Smooth muscle cell (in vitro differentiated cells): Measurements from ENCODE around the gene ZNF585A. TPM values are rescaled to one million over a fixed set of nuclear protein-coding genes. Genes with fewer than 3 reads are reported as not detected.
"Not testable (repeated sequence)": the region's sequence is repeated elsewhere in the genome, so short reads cannot be mapped to it uniquely, and the experiment has no call there.

Experiments used
- DNase-seq: peaks from one replicate; lab custom pipeline; 2025; ENCODE audit not compliant: unreplicated experiment; lab: John Stamatoyannopoulos, UW
- H2AFZ ChIP-seq: fragments of 200-600 bp; sonication (generic); 2 replicates; pipeline ENCODE4 v1.6.0; 2016; ENCODE audit warnings: antibody characterized with exemption, low read depth, mild to moderate bottlenecking
- H3F3A ChIP-seq: fragments of 200-600 bp; sonication (generic); 2 replicates; pipeline ENCODE4 v1.6.0; 2017; ENCODE audit warnings: antibody characterized with exemption, low read depth
- H3K27ac ChIP-seq: fragments of 200-600 bp; sonication (generic); 2 replicates; pipeline ENCODE4 v1.5.1; 2016; ENCODE audit warnings: low read depth, mild to moderate bottlenecking
- H3K27me3 ChIP-seq: fragments of 200-600 bp; sonication (generic); 2 replicates; pipeline ENCODE4 v1.6.1; 2016; ENCODE audit warnings: low read depth, mild to moderate bottlenecking
- H3K36me3 ChIP-seq: fragments of 200-600 bp; sonication (generic); 2 replicates; pipeline ENCODE4 v1.5.1; 2016; ENCODE audit warnings: low read depth
- H3K4me1 ChIP-seq: fragments of 200-600 bp; sonication (generic); 2 replicates; pipeline ENCODE4 v1.5.1; 2016; ENCODE audit warnings: low read depth
- H3K4me2 ChIP-seq: fragments of 200-600 bp; sonication (generic); 2 replicates; pipeline ENCODE4 v1.6.0; 2016; ENCODE audit warnings: mild to moderate bottlenecking
- H3K4me3 ChIP-seq: fragments of 200-600 bp; sonication (generic); 2 replicates; pipeline ENCODE4 v1.5.1; 2016; ENCODE audit warnings: mild to moderate bottlenecking
- H3K79me2 ChIP-seq: fragments of 200-600 bp; sonication (generic); 2 replicates; pipeline ENCODE4 v1.6.0; 2016; ENCODE audit warnings: low read depth, mild to moderate bottlenecking
- H3K9ac ChIP-seq: fragments of 200-600 bp; sonication (generic); 2 replicates; pipeline ENCODE4 v1.6.0; 2016; ENCODE audit warnings: low read depth
- H3K9me3 ChIP-seq: fragments of 200-600 bp; sonication (generic); replicated peaks from 2 replicates; pipeline ENCODE4 v1.5.1; 2016; ENCODE audit warnings: low read depth
- H4K20me1 ChIP-seq: fragments of 200-600 bp; sonication (generic); 2 replicates; pipeline ENCODE4 v1.6.0; 2016; ENCODE audit warnings: low read depth
- WGBS: methylation state at CpG from one replicate; pipeline ENCODE4 v1.1.7; 2016; ENCODE audit warnings: low lambda C conversion rate; 5-methylcytosine and 5-hydroxymethylcytosine counted together
- polyA plus RNA-seq: library from polyadenylated mRNA; unstranded; fragments of >200 nt; fragmentation: Nextera tagmentation; extraction: Ambion mirVana; gene quantifications from 2 replicates; pipeline ENCODE4 v1.2.1, GENCODE V29; 2016
- total RNA-seq: library from RNA; depleted of rRNA; stranded (reverse); fragments of >200 nt; gene quantifications from 2 replicates; pipeline ENCODE4 v1.2.3, GENCODE V29; 2014
- TF ChIP-seq, protein P1 (sequence below): fragments of 200-600 bp; sonication (generic); IDR thresholded peaks from 2 replicates; pipeline ENCODE4 v1.5.1; 2017; ENCODE audit warnings: borderline replicate concordance, mild to moderate bottlenecking, antibody characterized with exemption; ENCODE audit not compliant: insufficient read depth, poor library complexity, severe bottlenecking

The ZNF585A gene
- total and polyA plus RNA-seq, 2 experiments from 2014 or later: 7.6 to 17.4 TPM

DNA sequence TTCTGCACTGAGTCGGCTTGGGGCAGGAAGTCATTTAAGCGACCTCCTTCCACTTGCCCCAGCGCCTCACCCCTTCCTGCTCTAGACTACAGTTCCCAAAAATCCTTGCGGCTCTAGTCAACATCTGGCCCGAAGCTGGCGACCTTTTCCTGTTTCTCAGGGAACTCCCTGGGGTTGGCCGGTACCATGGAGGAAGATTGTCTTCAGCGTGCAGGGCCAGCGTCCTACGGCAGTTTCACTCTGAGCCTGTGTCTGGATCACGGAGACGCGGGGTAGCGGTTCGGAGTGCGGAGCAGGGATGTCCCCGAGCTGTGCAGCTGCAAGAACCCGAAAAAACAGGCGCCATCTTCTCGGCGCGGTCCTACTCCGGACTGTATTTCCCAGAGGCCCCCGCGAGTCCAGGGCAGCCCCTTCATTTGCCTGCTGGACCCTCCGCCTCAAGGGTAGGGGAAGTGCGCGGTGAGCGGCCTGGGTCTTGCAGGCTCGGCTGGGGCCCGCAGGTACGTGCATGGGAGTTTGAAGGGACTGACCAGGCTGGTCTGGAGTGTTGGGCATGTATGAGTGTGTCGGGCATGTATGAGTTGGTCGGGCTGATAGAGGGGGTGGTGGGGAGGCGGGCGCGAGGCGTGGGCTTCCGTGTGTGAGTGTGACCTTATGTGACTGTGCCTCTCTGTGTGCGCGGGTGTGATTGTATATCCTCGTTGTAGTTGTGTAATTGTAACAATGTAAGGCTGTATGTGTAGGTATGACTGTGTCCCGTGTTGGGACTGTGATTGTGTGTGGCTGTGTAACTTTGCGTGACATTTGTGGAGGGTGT lies 45.5 kb upstream of the ZNF585A start, which contains the start of gene ZNF383:
Gene ZNF383, plus strand, starts transcription at position 440 of the 817 bp plus-strand sequence. CDS start 12,240 bp downstream, outside the sequence.
- Histone ChIP-seq H3K9me3 (no peaks in the 10 kb centered on the region), H3K27ac (peak within 1 kb of the TSS; percentile 45), H3F3A (no peaks in the 10 kb centered on the region), H3K9ac (peak within 1 kb of the TSS; percentile 58), H3K4me3 (peak within 1 kb of the TSS; percentile 86), H2AFZ (peak within 1 kb of the TSS; percentile 86), H3K27me3 (no peaks in the 10 kb centered on the region), H3K4me2 (peak within 1 kb of the TSS; percentile 84), H3K4me1 (peaks cover 7% of the 10 kb centered on the region), H3K36me3 (peaks cover 8% of the 10 kb centered on the region), H3K79me2 (peaks cover 30% of the 10 kb centered on the region), H4K20me1 (no peaks in the 10 kb centered on the region)
- under 1% methylated on average over 44 of the region's 44 CpGs for WGBS
- TF ChIP-seq, protein P1, sequence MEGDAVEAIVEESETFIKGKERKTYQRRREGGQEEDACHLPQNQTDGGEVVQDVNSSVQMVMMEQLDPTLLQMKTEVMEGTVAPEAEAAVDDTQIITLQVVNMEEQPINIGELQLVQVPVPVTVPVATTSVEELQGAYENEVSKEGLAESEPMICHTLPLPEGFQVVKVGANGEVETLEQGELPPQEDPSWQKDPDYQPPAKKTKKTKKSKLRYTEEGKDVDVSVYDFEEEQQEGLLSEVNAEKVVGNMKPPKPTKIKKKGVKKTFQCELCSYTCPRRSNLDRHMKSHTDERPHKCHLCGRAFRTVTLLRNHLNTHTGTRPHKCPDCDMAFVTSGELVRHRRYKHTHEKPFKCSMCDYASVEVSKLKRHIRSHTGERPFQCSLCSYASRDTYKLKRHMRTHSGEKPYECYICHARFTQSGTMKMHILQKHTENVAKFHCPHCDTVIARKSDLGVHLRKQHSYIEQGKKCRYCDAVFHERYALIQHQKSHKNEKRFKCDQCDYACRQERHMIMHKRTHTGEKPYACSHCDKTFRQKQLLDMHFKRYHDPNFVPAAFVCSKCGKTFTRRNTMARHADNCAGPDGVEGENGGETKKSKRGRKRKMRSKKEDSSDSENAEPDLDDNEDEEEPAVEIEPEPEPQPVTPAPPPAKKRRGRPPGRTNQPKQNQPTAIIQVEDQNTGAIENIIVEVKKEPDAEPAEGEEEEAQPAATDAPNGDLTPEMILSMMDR: no peak
- DNase-seq: peak; percentile 44

DNA sequence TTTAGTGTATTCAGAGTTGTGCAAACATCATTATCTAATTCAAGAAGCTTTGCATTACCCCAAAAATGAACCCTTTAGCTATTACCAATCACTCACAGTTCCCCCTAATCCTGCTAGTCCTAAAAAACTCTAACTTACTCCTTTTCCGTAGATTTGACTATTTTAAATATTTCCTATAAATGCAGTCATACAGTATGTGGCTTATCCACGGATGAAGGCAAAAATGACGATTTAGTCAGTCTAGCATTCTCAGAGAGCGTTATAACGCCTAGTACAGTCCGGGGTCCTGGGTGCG lies 44.9 kb upstream of the ZNF585A start:
- Histone ChIP-seq H2AFZ (peak overlapping the region; percentile 86), H3K79me2 (peaks cover 26% of the 10 kb centered on the region), H3K4me1 (peaks cover 7% of the 10 kb centered on the region), H3K36me3 (peaks cover 2% of the 10 kb centered on the region), H3K9ac (peak overlapping the region; percentile 58), H3K4me3 (peak overlapping the region; percentile 86), H3F3A (no peaks in the 10 kb centered on the region), H4K20me1 (no peaks in the 10 kb centered on the region), H3K4me2 (peak overlapping the region; percentile 84), H3K9me3 (no peaks in the 10 kb centered on the region), H3K27ac (no peak overlapping the region), H3K27me3 (no peaks in the 10 kb centered on the region)
- TF ChIP-seq, protein P1: no peak
- 3% methylated on average over 7 of the region's 7 CpGs for WGBS
- DNase-seq: no peak

DNA sequence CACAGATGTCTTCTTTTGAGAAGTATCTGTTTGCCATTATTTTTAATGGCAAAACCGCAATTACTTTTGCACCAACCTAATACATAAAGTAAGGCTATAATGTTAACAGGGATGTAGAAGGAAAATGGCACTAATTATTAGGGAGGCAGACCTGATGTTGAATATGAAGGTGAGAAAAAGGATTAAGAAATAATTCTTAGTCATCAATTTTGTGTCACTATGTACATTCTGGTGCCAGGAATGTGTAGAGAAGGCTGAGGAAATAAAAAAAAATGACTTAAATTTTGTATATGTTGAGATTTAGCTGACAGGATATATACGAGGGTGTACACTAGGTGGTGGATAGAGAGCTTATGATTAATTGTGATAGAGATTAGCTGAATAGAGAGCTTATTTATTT lies 25.3 kb upstream of the ZNF585A start:
- no peaks in the 10 kb centered on the region for H3K4me1 ChIP-seq
- no peak overlapping the region for H3K4me3 ChIP-seq
- H3K4me2 ChIP-seq: no peak overlapping the region
- no peak overlapping the region for H3K27ac ChIP-seq
- peaks cover 11% of the 10 kb centered on the region for H3K36me3 ChIP-seq
- no peaks in the 10 kb centered on the region for H3K79me2 ChIP-seq
- H3F3A ChIP-seq: no peaks in the 10 kb centered on the region
- no peak for DNase-seq
- H3K9me3 ChIP-seq: peaks cover 3% of the 10 kb centered on the region
- no peaks in the 10 kb centered on the region for H4K20me1 ChIP-seq
- H3K27me3 ChIP-seq: no peaks in the 10 kb centered on the region
- WGBS: 92% methylated on average over 2 of the region's 2 CpGs
- no peak overlapping the region for H3K9ac ChIP-seq
- TF ChIP-seq, protein P1: no peak
- no peak overlapping the region for H2AFZ ChIP-seq

DNA sequence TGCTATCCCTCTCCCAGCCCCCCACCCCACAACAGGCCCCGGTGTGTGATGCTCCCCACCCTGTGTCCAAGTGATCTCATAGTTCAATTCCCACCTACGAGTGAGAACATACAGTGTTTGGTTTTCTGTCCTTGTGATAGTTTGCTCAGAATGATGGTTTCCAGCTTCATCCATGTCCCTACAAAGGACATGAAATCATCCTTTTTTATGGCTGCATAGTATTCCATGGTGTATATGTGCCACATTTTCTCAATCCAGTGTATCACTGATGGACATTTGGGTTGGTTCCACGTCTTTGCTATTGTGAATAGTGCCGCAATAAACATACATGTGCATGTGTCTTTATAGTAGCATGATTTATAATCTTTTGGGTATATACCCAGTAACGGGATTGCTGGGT lies 24.6 kb upstream of the ZNF585A start:
- not testable (repeated sequence) for H4K20me1 ChIP-seq, DNase-seq, H3F3A ChIP-seq, H2AFZ ChIP-seq, H3K79me2 ChIP-seq, H3K4me3 ChIP-seq, H3K27me3 ChIP-seq, H3K4me1 ChIP-seq, H3K9me3 ChIP-seq, H3K27ac ChIP-seq, H3K9ac ChIP-seq, H3K4me2 ChIP-seq
- 84% methylated on average over 5 of the region's 5 CpGs for WGBS
- peaks cover 11% of the 10 kb centered on the region for H3K36me3 ChIP-seq

DNA sequence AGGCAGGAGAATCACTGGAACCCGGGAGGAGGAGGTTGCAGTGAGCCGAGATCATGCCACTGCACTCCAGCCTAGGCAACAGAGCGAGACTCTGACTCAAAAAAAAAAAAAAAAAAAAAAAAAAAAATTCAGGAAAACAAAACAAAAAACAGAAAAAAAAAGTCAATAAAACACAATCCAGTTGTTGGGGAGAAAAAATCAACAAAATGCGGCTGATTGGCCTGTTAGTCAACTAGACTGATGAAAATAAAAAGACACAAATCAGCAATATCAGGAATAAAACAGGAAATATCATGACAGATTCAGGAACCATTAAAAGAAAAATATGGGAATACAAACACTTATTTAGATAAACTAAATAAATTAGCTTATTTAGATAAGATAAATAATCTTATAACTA lies 22.8 kb upstream of the ZNF585A start:
- WGBS: 87% methylated on average over 2 of the region's 4 CpGs
- H3F3A ChIP-seq, H3K9ac ChIP-seq, H3K27me3 ChIP-seq, H3K4me1 ChIP-seq, H2AFZ ChIP-seq, H3K4me2 ChIP-seq, H3K4me3 ChIP-seq, H3K9me3 ChIP-seq, H3K27ac ChIP-seq, DNase-seq, H3K79me2 ChIP-seq, H4K20me1 ChIP-seq: not testable (repeated sequence)
- peaks cover 20% of the 10 kb centered on the region for H3K36me3 ChIP-seq

DNA sequence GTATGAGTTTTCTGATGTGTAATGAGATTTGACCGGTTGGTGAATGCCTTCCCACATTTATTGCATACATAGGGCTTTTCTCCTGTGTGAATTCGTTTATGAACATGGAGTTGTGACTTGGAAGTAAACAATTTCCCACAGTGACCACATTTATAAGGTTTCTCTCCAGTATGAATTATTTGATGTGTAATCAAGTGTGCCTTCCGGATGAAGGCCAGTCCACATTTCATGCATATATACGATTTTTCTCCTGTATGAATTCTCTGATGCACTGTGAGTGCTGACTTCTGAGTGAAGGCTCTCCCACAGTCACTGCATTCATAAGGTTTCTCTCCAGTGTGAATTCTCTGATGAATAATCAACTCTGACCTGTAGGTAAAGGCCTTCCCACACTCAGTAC lies 13.6 kb upstream of the ZNF585A start:
- not testable (repeated sequence) for H3K27me3 ChIP-seq, H3K27ac ChIP-seq, H4K20me1 ChIP-seq, H3K4me1 ChIP-seq, H2AFZ ChIP-seq, H3K79me2 ChIP-seq, H3F3A ChIP-seq, H3K4me2 ChIP-seq, H3K4me3 ChIP-seq, DNase-seq, H3K9ac ChIP-seq
- peaks cover 30% of the 10 kb centered on the region for H3K9me3 ChIP-seq
- WGBS: 84% methylated on average over 4 of the region's 4 CpGs
- peaks cover 17% of the 10 kb centered on the region for H3K36me3 ChIP-seq
